NCI-H2196 treated with DMSO at 0.1 percent for 48 hours (cell line): ENCODE measurements around the gene CIAO3.
"Not testable (repeated sequence)": the region's sequence is repeated elsewhere in the genome, so short reads cannot be mapped to it uniquely, and the experiment has no call there.

Source experiments
- DNase-seq: peaks from one replicate; lab custom pipeline; 2025; ENCODE audit not compliant: unreplicated experiment; lab: John Stamatoyannopoulos, UW

The CIAO3 gene

DNA sequence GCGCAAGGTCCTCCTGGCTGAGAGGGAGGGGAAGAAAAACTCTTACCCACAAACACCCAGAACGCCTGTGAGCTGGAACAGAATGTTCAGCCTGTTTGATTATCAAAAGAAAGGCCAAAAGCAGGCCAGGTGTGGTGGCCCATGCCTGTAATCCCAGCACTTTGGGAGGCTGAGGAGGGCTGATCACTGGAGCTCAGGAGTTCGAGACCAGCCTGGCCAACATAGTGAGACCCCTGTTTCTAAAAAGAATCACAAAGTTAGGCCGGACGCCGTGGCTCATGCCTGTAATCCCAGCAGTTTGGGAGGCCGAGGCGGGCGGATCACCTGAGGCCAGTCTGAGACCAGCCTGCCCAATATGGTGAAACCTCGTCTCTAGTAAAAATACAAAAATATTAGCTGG is 35.5 kb upstream of the CIAO3 start:
- DNase-seq = not testable (repeated sequence)

DNA sequence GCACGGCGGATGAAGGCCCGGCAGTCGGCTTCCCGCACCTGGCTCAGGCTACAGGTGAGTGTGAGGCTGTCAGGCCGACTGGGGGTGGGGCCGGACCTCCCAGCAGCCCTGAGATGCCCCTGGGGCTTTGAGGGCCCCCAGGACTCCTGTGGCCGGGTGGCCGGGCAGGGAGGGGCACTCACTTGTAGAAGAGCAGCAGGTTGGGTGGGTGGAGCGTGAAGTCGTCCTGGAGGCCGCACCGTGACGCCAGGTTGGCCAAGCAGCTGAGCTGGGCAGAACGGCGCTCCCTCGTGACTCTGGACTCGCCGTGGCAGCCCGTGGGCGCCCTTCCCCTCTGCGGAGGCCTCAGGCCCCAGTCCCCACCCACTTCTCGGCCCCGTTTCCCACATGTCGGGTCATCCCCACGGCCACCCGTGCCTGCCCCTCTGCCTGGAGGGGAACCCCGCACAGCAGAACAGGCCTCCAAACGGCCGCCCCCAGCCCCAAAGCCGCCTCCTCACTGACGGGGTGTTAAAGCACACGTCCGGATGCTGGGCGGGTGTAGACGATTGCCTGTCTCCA is 34.5 kb upstream of the CIAO3 start:
- DNase-seq = no peak

DNA sequence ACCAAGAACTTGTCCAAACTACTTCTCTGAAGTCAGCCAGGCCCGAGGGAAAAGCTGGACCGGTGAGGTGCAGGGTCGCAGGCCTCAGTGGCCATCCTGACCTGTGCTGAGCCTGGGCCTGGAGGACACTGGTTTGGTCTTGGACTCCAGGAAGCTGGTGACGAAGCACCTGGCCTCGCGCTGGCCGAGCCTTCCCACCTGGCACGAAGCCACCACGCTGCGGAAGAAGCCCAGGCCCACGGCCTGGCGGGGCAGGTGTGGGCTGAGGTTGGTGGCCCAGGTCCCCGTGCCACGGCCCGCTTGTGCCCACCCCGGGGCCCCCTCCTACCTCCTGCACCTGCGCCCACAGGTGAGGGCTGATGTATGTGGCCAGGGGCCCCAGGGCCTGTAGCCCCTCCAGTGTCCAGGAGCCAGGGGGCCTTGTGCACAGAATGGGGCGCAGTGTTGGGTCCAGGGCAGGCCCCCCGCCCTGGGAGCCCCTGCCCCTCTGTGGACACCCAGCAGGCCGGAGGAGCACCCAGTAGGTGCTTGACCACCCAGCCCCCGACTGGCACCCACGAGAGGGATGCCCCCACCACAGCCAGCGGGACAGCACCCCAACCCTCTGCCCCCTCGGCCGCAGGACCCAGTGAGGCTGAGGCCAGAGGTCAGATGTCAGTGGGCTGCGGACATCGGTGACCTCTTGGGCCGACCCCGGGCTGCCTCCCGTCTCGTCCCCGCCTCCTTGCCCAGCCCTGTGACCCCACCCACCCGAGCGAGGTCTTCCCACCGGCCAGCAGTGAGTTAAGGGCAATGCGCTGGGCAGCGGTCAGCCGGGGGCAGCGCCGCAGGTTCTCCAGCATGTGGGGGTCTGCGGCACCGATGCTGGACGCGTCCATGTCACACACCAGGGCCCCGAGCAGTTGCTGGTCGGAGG is 33.5 kb upstream of the CIAO3 start:
- DNase-seq = no peak

DNA sequence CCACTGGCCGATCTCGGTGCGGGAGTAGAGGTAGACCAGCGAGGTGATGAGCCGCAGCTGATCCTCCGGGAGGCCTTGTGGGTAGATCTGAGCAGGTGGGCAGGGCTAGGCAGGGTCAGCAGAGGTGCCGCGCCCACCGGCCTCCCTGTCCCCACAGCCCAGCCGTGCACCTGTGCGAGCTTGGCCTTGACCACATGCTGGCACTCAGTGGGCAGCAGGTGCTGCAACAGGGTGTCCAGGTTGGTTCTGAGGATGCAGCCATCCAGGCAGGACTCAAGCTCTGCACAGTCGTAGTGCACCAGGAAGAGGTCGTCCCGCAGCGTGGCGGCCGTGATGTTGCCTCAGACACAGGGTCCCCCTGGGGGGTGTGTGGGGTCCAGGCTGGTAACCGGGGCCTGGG is 32.2 kb upstream of the CIAO3 start:
- DNase-seq = no peak

DNA sequence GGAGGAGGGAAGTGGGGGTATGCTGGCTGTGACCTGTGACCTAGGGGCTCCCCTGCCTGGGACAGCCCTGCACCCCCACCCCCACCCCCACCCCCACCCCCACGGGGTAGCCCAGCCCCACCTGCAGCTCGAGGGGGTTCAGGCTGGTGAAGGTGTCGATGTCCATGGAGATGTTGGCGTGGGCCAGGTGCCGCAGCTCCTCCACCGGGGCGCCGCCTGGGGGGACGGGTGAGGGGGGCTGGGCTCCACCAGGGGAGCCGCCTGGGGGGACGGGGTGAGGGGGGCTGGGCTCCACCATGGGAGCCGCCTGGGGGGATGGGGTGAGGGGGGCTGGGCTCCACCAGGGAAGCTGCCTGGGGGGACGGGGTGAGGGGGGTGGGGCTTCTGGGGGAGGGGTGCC is 29.6 kb upstream of the CIAO3 start:
- DNase-seq = no peak

DNA sequence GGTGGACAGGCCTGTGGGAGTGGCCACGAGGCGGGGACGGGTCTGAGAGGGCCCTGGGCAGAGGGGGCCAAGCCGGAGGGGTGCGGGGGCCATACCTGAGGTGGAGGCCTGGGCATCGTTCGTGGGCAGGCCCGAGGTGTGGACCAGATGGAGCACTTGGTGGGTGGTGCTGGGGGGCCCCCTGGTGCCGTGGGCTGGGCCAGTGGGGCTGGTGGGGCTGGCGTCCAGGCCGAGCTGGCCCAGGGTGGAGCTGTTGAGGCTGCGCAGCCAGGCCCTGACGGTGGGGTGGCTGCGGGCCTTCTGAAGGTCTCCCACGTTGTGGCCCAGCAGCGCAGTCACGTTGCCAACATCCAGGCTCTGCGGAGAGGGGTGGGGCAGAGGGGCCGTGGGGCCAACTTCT is 29.1 kb upstream of the CIAO3 start:
- no peak for DNase-seq

DNA sequence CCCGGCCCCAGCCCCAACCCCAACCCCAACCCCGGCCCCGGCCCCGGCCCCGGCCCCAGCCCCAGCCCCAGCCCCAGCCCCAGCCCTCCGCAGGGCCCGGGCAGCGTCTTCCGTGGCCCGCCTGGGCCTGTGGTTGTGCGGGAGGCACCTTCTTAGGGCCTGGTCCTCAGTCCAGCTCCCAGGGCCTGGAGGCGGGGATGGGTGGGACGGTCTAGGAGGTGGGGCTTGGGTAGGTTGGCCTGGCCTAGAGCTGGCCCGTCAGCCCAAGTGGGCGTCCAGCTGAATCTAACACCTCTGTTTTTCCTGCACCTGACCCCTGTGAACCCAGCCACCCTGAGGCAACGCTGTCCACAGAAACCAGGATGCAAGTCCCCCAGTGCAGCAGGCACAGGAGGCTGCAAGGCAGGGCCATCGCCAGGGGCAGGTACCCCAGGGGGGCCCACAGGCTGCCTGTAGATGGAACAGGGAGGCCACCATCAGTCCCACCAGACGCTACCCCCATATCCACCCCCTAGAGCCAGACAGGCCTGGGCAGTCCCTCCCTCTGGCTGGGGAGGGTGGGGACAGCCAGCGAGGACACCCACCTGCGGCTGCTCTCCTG is 28.5 kb upstream of the CIAO3 start:
- DNase-seq = no peak

DNA sequence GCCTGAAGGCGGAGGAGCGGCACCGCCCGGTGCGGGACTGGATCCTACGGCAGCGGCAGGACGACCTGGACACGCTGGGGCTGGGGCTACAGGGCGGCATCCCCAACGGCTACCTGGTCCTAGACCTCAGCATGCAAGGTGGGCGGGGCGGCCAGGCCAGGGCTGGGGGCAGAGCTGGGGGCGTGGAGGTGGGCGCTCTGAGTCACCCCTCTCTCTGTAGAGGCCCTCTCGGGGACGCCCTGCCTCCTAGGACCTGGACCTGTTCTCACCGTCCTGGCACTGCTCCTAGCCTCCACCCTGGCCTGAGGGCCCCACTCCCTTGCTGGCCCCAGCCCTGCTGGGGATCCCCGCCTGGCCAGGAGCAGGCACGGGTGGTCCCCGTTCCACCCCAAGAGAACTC is 27.6 kb upstream of the CIAO3 start:
- DNase-seq = no peak

DNA sequence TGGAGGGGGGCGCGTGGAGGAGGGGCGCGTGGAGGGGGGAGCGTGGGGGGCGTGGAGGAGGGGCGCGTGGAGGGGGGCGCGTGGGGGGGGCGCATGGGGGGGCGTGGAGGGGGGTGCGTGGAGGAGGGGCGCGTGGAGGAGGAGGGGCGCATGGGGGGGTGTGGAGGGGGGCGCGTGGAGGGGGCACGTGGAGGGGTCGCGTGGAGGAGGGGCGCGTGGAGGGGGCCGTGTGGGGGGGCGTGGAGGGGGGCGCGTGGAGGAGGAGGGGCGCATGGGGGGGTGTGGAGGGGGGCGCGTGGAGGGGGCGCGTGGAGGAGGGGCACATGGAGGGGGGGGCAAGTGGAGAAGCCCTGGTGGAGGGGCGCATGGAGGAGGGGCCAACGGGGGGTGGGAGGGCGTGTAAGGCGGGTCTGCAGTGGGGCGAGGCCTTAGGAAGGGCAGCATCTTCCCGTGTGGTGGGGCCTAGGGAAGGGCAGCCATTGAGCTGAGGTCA is 27.0 kb upstream of the CIAO3 start:
- DNase-seq = no peak

DNA sequence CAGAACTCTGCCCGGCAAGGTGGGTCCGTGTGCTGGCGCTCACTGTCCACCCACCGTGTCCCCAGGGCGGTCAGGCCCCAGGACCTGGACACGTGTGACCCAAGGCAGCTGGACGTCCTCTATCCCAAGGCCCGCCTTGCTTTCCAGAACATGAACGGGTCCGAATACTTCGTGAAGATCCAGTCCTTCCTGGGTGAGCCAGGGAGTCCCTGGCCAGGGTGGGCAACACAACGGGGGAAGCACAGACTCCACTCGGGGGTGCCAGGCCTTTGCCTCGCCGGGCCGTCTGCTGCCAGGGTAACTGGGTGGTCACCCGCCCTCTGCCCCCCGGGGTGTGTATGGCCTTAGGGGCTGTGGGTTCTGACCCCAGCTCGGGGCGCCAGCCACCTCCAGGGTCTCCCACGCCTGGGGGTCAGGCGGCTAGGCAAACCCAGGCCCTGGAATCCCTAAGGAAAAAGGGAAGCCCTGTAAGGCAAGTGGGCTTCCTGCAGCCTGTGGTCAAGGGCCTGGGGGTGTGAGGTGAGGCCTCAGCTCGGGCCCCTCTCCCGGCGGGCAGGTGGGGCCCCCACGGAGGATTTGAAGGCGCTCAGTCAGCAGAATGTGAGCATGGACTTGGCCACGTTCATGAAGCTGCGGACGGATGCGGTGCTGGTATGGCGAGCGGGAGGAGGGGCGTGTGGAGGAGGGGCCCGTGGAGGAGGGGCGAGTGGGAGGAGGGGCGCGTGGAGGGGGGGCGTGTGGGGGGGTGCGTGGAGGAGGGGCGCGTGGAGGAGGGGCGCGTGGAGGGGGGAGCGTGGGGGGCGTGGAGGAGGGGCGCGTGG is 26.2 kb upstream of the CIAO3 start:
- no peak for DNase-seq

DNA sequence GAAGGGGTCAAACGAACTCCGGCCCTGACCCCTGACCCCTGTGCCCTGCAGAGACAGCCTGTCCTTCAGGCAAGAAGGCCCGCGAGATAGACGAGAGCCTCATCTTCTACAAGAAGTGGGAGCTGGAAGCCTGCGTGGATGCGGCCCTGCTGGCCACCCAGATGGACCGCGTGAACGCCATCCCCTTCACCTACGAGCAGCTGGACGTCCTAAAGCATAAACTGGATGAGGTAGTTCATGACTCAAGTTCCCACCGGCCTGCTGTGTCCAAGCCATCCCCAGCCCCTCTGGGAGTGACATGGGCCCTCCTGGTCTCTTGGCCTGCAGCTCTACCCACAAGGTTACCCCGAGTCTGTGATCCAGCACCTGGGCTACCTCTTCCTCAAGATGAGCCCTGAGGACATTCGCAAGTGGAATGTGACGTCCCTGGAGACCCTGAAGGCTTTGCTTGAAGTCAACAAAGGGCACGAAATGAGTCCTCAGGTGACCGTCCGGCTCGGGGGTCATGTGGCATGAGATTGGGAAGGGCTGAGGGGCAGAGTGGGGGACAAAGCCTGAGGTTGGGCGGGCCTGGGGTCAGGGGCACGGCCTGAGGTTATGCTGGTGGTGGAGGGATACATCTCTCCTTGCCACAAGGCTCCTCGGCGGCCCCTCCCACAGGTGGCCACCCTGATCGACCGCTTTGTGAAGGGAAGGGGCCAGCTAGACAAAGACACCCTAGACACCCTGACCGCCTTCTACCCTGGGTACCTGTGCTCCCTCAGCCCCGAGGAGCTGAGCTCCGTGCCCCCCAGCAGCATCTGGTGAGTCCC is 25.4 kb upstream of the CIAO3 start:
- no peak for DNase-seq

DNA sequence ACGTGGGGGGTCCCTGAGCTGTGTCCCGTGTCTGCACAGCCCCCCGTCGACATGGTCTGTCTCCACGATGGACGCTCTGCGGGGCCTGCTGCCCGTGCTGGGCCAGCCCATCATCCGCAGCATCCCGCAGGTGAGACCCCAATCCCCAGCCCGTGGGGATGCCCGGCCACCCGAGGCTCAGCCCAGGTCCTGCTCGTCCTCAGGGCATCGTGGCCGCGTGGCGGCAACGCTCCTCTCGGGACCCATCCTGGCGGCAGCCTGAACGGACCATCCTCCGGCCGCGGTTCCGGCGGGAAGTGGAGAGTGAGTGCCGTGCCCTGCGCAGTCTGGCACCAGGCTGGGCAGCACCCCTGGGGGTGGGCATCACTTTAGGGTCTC is 24.7 kb upstream of the CIAO3 start:
- DNase-seq = no peak

DNA sequence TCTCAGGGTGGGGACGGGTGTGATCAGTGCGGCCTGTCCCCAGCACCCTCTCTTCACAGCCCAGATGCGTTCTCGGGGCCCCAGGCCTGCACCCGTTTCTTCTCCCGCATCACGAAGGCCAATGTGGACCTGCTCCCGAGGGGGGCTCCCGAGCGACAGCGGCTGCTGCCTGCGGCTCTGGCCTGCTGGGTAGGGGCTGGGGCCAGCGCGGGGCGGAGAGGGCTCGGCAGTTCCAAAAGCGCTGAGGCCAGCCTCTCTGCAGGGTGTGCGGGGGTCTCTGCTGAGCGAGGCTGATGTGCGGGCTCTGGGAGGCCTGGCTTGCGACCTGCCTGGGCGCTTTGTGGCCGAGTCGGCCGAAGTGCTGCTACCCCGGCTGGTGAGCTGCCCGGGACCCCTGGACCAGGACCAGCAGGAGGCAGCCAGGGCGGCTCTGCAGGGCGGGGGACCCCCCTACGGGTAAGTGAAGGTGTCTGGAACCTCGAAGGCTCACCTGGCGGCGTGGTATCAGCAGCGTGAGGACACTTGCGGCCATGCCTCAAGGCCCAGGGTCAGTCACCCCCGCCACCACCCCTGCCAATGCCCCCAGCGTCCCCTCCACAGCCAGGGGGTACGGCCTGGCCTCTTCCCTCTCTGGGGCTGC is 24.2 kb upstream of the CIAO3 start:
- no peak for DNase-seq

DNA sequence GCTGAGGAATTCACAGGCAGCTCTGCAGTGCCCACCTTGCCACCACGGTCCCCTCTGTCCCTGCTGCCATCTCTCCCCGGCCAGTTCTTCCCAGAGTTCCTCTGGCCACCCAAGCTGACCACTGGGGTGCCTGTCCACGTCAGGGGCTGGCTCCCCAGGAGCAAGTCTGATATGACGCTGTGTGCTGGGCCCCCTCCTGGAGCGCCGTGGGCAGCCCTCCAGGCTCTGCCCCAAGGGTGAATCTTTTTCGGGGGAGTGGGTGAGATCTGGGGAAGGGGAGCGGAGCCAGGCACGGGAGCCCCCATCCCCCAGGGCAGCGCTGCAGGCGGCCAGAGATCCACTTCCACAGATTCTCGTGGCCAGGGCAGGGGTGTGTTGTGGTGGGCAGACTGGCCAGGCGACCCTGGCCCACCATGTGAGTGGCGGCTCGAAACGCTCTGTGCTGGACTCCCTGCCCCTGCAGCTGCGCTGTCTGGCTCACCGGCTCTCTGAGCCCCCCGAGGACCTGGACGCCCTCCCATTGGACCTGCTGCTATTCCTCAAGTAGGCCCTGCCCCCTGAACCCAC is 23.5 kb upstream of the CIAO3 start:
- no peak for DNase-seq

DNA sequence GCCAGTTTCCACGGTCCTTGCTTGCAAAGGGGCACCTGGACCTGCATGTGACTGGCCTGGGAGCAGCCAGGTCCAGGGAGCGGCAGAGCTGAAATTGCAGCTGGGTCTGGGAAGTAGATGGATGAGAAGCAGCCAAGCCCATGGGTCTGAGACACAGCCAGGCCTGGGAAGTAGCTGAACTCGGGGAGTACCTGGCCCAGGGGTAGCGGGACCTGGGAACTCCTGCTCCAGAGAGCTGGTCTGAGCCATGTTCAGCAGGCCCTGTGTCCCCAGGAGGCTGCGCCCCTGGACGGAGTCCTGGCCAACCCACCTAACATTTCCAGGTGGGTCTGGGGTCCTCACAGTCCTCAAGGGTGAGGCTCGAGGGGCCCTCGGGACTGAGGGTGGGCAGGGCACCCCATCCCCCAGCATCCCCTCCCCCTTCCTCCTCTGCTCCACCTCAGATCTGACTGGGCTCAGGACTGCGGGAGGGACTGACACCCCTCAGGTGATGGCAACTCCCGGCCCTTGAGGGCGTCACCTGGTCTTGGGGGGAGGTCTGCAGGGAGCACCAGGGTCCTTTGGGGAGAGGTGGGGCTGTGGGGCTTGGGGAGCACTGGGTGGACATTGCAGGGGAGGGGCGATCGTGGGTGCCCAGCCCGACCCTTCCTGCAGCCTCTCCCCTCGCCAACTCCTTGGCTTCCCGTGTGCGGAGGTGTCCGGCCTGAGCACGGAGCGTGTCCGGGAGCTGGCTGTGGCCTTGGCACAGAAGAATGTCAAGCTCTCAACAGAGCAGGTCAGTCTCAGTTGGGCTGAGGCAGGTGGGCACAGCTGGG is 22.8 kb upstream of the CIAO3 start:
- no peak for DNase-seq

DNA sequence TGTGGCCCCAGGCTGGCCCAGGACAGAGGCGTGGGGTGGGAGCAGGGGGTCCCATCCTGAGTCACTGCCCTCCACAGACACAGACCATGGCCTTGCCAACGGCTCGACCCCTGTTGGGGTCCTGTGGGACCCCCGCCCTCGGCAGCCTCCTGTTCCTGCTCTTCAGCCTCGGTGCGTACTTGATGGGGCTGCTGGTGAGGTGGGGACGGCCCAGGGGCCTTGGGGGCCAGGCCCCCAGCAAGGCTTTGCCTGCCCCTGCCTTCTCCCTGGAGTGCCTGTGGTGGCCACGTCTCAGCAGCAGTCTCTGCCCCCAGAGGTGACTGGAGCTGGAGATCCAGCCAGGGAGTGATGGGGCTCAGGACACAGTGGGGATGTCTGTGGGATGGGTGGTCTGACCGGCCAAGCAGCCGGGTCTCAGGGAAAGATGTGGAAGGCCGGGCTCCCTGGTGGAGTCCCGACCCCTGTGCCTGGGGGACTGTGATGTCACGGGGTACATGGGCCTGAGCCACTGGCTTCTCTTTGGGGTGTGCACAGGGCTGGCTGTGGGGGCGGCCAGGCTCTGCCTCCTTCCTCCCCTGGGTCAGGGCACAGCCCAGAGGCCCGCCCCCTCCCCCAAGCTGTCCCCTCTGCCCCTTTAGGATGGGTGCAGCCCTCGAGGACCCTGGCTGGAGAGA is 21.9 kb upstream of the CIAO3 start:
- no peak for DNase-seq

DNA sequence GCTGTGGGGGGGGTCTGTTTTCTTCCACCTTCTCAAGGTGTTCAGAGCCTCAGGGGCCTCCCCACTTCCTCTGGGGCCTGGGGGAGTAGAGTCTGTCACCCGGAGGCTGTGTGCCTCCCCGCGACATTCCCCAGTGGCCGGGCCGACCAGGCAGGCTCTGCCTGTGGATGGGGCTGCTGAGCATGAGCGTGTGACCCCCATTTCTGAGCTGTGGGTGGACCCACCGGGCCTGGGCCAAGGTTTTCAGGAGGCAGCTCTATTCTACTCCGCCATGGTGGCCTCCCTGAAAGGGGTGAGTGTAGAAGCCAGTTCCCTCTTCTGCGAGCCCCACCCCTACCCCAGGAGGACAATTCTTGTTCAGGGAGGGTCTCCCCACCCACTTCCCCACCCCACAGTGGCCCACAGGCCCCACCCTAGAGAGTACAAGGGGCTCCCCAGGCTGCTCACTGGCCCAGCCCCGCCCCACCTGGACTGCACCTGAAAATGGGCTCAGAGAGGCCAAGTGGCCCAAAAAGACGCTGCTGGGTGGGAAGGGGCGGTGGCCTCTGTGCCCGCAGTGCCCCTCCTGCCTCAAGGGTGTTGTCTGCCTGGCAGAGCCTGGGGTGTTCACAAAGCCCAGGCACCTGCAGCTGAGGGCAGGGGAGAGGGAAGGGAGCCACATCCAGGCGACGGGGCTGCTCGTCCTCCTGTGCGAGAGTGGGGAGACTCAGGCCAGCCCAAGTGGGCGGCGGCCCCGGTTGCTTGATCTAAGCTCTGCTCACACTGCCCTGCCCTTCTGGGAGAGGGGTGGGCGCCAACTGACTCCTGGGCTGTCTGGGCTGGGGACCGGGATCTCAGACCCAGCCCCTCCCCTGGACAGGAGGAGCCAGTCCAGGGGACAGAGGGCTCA is 21.1 kb upstream of the CIAO3 start:
- DNase-seq = no peak
